GM12878 (cell line): Measurements from ENCODE around the gene ATP6V0A1. TPM values are rescaled to one million over a fixed set of nuclear protein-coding genes. Genes with fewer than 3 reads are reported as not detected.

Experiments used
- ASH2L ChIP-seq: fragments of 300-600, 200-600 bp; sonication (generic); IDR thresholded peaks from 2 replicates; pipeline ENCODE4 v1.6.1; 2017; ENCODE audit warnings: low read depth, mild to moderate bottlenecking, borderline replicate concordance
- BMI1 ChIP-seq: fragments of 450-650 bp; IDR thresholded peaks from 2 replicates; pipeline ENCODE4 v1.6.1; 2016; ENCODE audit warnings: mild to moderate bottlenecking, moderate library complexity, borderline replicate concordance
- CHD1 ChIP-seq: IDR thresholded peaks from 2 replicates; pipeline ENCODE4 v1.6.1; 2012; ENCODE audit warnings: low read depth, low read length, improper control_type of control experiment
- CREB1 ChIP-seq: IDR thresholded peaks from 2 replicates; pipeline ENCODE4 v1.6.1; 2012; ENCODE audit warnings: low read depth, mild to moderate bottlenecking, inconsistent platforms
- EGR1 ChIP-seq, 2 experiments: IDR thresholded peaks; 1 replicate in 1 of 2; 2 replicates in 1 of 2; pipeline ENCODE4 v1.6.1; 2011 to 2012; ENCODE audit warnings: low read depth in 2 of 2, low read length in 2 of 2, borderline replicate concordance in 1 of 2, mild to moderate bottlenecking in 1 of 2, moderate library complexity in 1 of 2
- ESRRA ChIP-seq: IDR thresholded peaks from 2 replicates; pipeline ENCODE4 v1.6.1; 2012; ENCODE audit warnings: mild to moderate bottlenecking, low read length, improper control_type of control experiment
- FOS ChIP-seq: IDR thresholded peaks from 3 replicates; pipeline ENCODE4 v1.6.1; 2011; ENCODE audit warnings: borderline replicate concordance; ENCODE audit not compliant: insufficient read length; ENCODE audit errors: extremely low read depth
- GATAD2B ChIP-seq: fragments of 450-650 bp; conservative IDR thresholded peaks from 2 replicates; pipeline ENCODE4 v1.6.1; 2017; ENCODE audit warnings: low read depth, mild to moderate bottlenecking, moderate library complexity
- IKZF2 ChIP-seq, 2 experiments: fragments of 450-650 bp; IDR thresholded peaks; 2 replicates each; pipeline ENCODE4 v1.6.1; 2017; ENCODE audit warnings: mild to moderate bottlenecking in 2 of 2, moderate library complexity in 2 of 2
- MEF2B ChIP-seq: fragments of 450-650 bp; IDR thresholded peaks from 2 replicates; pipeline ENCODE4 v1.6.1; 2018; ENCODE audit warnings: mild to moderate bottlenecking, moderate library complexity; ENCODE audit not compliant: partially characterized antibody, poor library complexity, severe bottlenecking
- NBN ChIP-seq: fragments of 450-650 bp; IDR thresholded peaks from 2 replicates; pipeline ENCODE4 v1.6.1; 2016
- NR2C1 ChIP-seq: fragments of 450-650 bp; IDR thresholded peaks from 2 replicates; pipeline ENCODE4 v1.6.1; 2017; ENCODE audit warnings: antibody characterized with exemption, mild to moderate bottlenecking, moderate library complexity
- NR2F1 ChIP-seq: fragments of 450-650 bp; conservative IDR thresholded peaks from 2 replicates; pipeline ENCODE4 v1.6.1; 2017; ENCODE audit warnings: mild to moderate bottlenecking
- RCOR1 ChIP-seq: conservative IDR thresholded peaks from 2 replicates; pipeline ENCODE4 v1.6.1; 2012; ENCODE audit warnings: low read depth, low read length, improper control_type of control experiment
- SMARCA5 ChIP-seq: fragments of 450-650 bp; IDR thresholded peaks from 2 replicates; pipeline ENCODE4 v1.6.1; 2017; ENCODE audit warnings: mild to moderate bottlenecking
- SP1 ChIP-seq: IDR thresholded peaks from one replicate; pipeline ENCODE4 v1.6.1; 2011; ENCODE audit warnings: low read depth, low read length
- TCF7 ChIP-seq: IDR thresholded peaks from 2 replicates; pipeline ENCODE4 v1.6.1; 2014; ENCODE audit warnings: antibody characterized with exemption, borderline replicate concordance
- YBX1 ChIP-seq: fragments of 450-650 bp; IDR thresholded peaks from 2 replicates; pipeline ENCODE4 v1.6.1; 2016; ENCODE audit warnings: antibody characterized with exemption
- YY1 ChIP-seq: IDR thresholded peaks from 2 replicates; pipeline ENCODE4 v1.6.1; 2011; ENCODE audit warnings: low read depth, mild to moderate bottlenecking, low read length
- ZNF207 ChIP-seq: fragments of 450-650 bp; IDR thresholded peaks from 2 replicates; pipeline ENCODE4 v1.6.1; 2014; ENCODE audit warnings: antibody characterized with exemption, mild to moderate bottlenecking, borderline replicate concordance
- ZNF217 ChIP-seq: fragments of 450-650 bp; IDR thresholded peaks from 2 replicates; pipeline ENCODE4 v1.6.1; 2017; ENCODE audit warnings: antibody characterized with exemption, mild to moderate bottlenecking
- polyA plus RNA-seq, 11 experiments: library from polyadenylated mRNA; depleted of rRNA in 4 of 11; unstranded in 6 of 11; stranded (reverse) in 5 of 11; fragments of >200 nt; fragmentation: Nextera tagmentation in 4 of 11; fragmentation: Illumina TruSeq in 1 of 11; extraction: Ambion mirVana in 4 of 11; extraction: Trizol in 1 of 11; gene quantifications; 1 replicate in 1 of 11; 2 replicates in 10 of 11; pipeline versions ENCODE4 v1.2.1 to v1.2.3, GENCODE V29; 2011 to 2016; ENCODE audit warnings: inconsistent platforms in 2 of 11, missing spikeins in 2 of 11, low read depth in 1 of 11
- total RNA-seq, 4 experiments: library from RNA; depleted of rRNA in 3 of 4; stranded (reverse); fragments of >200 nt in 3 of 4; fragmentation: Illumina TruSeq in 1 of 4; extraction: Trizol in 1 of 4; gene quantifications; 2 replicates each; pipeline versions ENCODE4 v1.2.1 to v1.2.3, GENCODE V29; 2013 to 2021
- TF ChIP-seq, protein P1 (sequence below): fragments of 450-650 bp; conservative IDR thresholded peaks from 2 replicates; pipeline ENCODE4 v1.6.1; 2017; ENCODE audit warnings: mild to moderate bottlenecking, moderate library complexity
- TF ChIP-seq, protein P2 (sequence below), 3 experiments: IDR thresholded peaks in 2 of 3; conservative IDR thresholded peaks in 1 of 3; 2 replicates each; pipeline ENCODE4 v1.5.1; 2011; ENCODE audit warnings: low read depth in 3 of 3, low read length in 3 of 3, mild to moderate bottlenecking in 3 of 3, control low read depth in 2 of 3, moderate library complexity in 2 of 3, inconsistent platforms in 1 of 3, mixed read lengths in 1 of 3; ENCODE audit not compliant: control insufficient read depth in 2 of 3, insufficient read depth in 1 of 3; ENCODE audit errors: extremely low read depth in 1 of 3
- TF ChIP-seq, protein P3 (sequence below): fragments of 150-350 bp; IDR thresholded peaks from 2 replicates; pipeline ENCODE4 v1.6.1; 2014; ENCODE audit warnings: mild to moderate bottlenecking, low read depth, low read length
- TF ChIP-seq, protein P4 (sequence below): IDR thresholded peaks from 2 replicates; pipeline ENCODE4 v1.6.1; 2012; ENCODE audit warnings: low read depth, low read length, improper control_type of control experiment
- TF ChIP-seq, protein P5 (sequence below): IDR thresholded peaks from 2 replicates; pipeline ENCODE4 v1.6.1; 2011; ENCODE audit warnings: mild to moderate bottlenecking, low read depth, low read length, moderate library complexity; ENCODE audit not compliant: insufficient replicate concordance

ATP6V0A1 gene
- total and polyA plus RNA-seq, 10 of the 15 experiments (the other 5 are each of a cell fraction or from before 2014, with no cell fraction given): 3.0 to 76.6 (median 30.9) TPM

DNA sequence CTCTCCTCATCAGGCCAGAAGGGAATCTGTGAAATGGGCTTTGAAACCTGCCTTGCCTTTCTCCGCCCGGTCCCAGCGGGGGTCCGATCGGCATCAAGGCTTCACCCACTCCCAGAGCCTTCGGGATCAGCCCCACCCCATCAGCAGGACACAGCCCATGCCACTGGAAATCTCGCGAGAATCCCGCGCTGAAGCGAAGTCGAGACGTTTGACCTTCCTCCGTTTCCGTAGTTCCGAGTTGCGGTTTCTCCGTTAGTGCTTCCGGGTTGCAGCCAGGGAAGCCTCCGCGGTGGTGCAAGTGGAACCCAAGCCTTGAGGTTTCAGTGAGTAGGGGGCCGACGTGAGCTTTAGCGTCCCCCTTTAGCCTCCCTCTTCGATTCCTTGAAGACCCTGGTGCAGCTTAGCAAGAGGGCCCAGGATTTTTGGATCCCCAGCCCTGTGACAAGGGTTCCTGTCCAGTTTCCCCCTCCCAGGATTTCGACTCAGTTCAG lies 103.3 kb downstream of the ATP6V0A1 start, which contains the start of gene COASY (continued):
- TF ChIP-seq, protein P1, sequence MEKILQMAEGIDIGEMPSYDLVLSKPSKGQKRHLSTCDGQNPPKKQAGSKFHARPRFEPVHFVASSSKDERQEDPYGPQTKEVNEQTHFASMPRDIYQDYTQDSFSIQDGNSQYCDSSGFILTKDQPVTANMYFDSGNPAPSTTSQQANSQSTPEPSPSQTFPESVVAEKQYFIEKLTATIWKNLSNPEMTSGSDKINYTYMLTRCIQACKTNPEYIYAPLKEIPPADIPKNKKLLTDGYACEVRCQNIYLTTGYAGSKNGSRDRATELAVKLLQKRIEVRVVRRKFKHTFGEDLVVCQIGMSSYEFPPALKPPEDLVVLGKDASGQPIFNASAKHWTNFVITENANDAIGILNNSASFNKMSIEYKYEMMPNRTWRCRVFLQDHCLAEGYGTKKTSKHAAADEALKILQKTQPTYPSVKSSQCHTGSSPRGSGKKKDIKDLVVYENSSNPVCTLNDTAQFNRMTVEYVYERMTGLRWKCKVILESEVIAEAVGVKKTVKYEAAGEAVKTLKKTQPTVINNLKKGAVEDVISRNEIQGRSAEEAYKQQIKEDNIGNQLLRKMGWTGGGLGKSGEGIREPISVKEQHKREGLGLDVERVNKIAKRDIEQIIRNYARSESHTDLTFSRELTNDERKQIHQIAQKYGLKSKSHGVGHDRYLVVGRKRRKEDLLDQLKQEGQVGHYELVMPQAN: peak; percentile 66
- TF ChIP-seq BMI1 (no peak), IKZF2 (IDR thresholded peaks at IDR 0.05) (peak; percentile 77 to 85), FOS (no peak), MEF2B (peak; percentile 46), YY1 (peak; percentile 71), ZNF207 (peak; percentile 52; the same call in 1 of the 2 replicates), YBX1 (no peak), CHD1 (no peak), NR2F1 (peak; percentile 36; the same call in 1 of the 2 replicates), GATAD2B (peak; percentile 51; the same call in 1 of the 2 replicates), CREB1 (peak; percentile 69), SMARCA5 (no peak; the same call in 1 of the 2 replicates), ASH2L (no peak), RCOR1 (peak; percentile 98), TCF7 (no peak), NR2C1 (peak; percentile 98), NBN (peak; percentile 64; the same call in 1 of the 2 replicates), ZNF217 (peak; percentile 59; the same call in 1 of the 2 replicates), EGR1 (IDR thresholded peaks at IDR 0.05; ENCODE audit: borderline replicate concordance in 1 of 2, low read depth in 2 of 2, low read length in 2 of 2) (no peak), SP1 (peak; percentile 74), ESRRA (no peak)
- TF ChIP-seq, protein P2, sequence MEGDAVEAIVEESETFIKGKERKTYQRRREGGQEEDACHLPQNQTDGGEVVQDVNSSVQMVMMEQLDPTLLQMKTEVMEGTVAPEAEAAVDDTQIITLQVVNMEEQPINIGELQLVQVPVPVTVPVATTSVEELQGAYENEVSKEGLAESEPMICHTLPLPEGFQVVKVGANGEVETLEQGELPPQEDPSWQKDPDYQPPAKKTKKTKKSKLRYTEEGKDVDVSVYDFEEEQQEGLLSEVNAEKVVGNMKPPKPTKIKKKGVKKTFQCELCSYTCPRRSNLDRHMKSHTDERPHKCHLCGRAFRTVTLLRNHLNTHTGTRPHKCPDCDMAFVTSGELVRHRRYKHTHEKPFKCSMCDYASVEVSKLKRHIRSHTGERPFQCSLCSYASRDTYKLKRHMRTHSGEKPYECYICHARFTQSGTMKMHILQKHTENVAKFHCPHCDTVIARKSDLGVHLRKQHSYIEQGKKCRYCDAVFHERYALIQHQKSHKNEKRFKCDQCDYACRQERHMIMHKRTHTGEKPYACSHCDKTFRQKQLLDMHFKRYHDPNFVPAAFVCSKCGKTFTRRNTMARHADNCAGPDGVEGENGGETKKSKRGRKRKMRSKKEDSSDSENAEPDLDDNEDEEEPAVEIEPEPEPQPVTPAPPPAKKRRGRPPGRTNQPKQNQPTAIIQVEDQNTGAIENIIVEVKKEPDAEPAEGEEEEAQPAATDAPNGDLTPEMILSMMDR (IDR thresholded peaks at IDR 0.05 in 2 of 3, conservative IDR thresholded peaks at IDR 0.05 in 1 of 3; ENCODE audit: control insufficient read depth in 2 of 3, extremely low read depth in 1 of 3, insufficient read depth in 1 of 3, low read depth in 3 of 3, low read length in 3 of 3): no peak
- TF ChIP-seq, protein P3, sequence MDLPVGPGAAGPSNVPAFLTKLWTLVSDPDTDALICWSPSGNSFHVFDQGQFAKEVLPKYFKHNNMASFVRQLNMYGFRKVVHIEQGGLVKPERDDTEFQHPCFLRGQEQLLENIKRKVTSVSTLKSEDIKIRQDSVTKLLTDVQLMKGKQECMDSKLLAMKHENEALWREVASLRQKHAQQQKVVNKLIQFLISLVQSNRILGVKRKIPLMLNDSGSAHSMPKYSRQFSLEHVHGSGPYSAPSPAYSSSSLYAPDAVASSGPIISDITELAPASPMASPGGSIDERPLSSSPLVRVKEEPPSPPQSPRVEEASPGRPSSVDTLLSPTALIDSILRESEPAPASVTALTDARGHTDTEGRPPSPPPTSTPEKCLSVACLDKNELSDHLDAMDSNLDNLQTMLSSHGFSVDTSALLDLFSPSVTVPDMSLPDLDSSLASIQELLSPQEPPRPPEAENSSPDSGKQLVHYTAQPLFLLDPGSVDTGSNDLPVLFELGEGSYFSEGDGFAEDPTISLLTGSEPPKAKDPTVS: no peak
- TF ChIP-seq, protein P4, sequence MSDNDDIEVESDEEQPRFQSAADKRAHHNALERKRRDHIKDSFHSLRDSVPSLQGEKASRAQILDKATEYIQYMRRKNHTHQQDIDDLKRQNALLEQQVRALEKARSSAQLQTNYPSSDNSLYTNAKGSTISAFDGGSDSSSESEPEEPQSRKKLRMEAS: no peak
- TF ChIP-seq, protein P5, sequence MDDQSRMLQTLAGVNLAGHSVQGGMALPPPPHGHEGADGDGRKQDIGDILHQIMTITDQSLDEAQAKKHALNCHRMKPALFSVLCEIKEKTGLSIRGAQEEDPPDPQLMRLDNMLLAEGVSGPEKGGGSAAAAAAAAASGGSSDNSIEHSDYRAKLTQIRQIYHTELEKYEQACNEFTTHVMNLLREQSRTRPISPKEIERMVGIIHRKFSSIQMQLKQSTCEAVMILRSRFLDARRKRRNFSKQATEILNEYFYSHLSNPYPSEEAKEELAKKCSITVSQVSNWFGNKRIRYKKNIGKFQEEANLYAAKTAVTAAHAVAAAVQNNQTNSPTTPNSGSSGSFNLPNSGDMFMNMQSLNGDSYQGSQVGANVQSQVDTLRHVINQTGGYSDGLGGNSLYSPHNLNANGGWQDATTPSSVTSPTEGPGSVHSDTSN: no peak
